Rectal smooth muscle tissue (tissue), 1 donor: Measurements from ENCODE around the gene KRTAP10-11.
"Not testable (repeated sequence)": the region's sequence is repeated elsewhere in the genome, so short reads cannot be mapped to it uniquely, and the experiment has no call there.

Experiments
- H3K27ac ChIP-seq: one replicate; pipeline ENCODE4 v1.7.0; 2013; ENCODE audit warnings: low read depth, low read length, inconsistent platforms
- H3K27me3 ChIP-seq: one replicate; pipeline ENCODE4 v1.7.0; 2013; ENCODE audit warnings: low read length; ENCODE audit not compliant: control insufficient read depth, insufficient read depth
- H3K36me3 ChIP-seq: one replicate; pipeline ENCODE4 v1.7.0; 2013; ENCODE audit warnings: low read length; ENCODE audit not compliant: control insufficient read depth, insufficient read depth
- H3K4me1 ChIP-seq: one replicate; pipeline ENCODE4 v1.7.0; 2013; ENCODE audit warnings: low read length; ENCODE audit not compliant: control insufficient read depth, insufficient read depth
- H3K4me3 ChIP-seq: one replicate; pipeline ENCODE4 v1.7.0; 2013; ENCODE audit warnings: low read length
- H3K9ac ChIP-seq: one replicate; pipeline ENCODE4 v1.7.0; 2013; ENCODE audit warnings: low read length

KRTAP10-11 gene

DNA sequence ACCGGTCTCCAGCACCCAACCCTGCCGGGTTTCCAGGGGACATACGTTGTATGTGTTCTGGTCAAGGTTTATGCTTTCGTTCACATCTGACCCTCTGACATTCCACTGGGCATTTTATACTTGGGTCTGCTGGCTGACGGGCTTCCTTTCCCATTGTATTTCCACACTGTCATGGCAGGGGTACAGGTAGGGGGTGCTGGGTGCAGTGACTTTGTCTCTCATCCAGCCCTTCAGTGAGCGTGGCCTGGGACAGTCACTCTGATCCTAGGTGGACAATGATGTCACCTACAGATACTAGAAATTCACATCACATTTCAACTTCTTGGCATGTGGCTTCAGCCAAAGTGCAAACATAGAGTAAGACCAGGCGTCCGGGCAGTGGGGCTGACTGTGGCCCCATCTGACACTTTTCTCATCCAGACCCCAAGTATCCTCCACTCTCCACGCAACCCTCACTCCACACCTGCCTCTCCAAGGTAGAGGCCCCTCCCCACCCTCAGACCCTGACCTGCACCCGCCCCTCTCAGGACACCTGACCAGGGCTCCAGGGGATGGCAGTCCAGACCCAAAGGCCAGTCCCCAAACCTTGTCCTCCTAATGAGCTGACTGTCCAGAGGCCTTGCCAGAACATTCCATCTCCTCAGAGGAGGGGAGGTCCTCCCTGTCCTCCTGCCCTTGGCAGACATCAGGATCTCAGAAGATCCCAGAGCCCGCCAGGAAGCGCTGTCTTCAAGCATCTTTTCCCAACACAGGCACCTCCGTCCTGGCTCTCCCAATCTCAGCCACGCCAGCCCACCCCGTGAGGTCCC, 9.8 kb upstream of the KRTAP10-11 start:
- Histone ChIP-seq H3K27ac (no peak overlapping the region), H3K27me3 (no peaks in the 10 kb centered on the region), H3K4me3 (no peak overlapping the region), H3K36me3 (no peaks in the 10 kb centered on the region), H3K9ac (no peak overlapping the region), H3K4me1 (no peaks in the 10 kb centered on the region)

DNA sequence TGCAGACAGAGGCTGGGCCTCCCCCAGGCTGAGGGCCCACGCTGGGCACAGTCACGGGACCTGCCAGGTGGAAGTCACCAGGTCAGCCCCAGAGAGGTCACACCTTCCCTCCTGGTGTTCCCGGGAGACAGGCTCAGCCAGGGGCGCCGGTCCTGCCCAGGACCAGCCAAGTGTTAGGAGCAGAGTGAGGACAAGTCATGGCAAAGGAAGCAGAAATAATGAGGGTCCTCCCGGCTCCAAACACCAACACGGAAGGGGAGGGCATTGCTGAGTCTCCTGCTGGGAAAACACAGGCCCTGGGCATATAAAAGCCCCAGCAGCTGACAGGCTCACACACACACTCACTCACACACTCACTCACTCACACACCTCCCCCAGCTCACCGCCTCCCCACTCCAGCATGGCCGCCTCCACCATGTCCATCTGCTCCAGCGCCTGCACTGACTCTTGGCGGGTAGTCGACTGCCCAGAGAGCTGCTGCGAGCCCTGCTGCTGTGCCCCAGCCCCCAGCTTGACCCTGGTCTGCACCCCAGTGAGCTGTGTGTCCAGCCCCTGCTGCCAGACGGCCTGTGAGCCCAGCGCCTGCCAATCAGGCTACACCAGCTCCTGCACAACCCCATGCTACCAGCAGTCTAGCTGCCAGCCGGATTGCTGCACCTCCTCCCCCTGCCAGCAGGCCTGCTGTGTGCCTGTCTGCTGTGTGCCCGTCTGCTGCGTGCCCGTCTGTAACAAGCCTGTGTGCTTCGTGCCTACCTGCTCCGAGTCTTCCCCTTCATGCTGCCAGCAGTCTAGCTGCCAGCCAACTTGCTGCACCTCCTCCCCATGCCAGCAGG, 9.0 kb upstream of the KRTAP10-11 start, which contains the start of gene KRTAP10-10:
KRTAP10-10 (plus strand) TSS at position 339 of the 833 bp plus-strand sequence; CDS start at position 401, 62 bp downstream.
- no peak within 1 kb of the TSS for H3K4me3 ChIP-seq
- H3K27me3 ChIP-seq: no peaks in the 10 kb centered on the region
- H3K36me3 ChIP-seq: no peaks in the 10 kb centered on the region
- no peaks in the 10 kb centered on the region for H3K4me1 ChIP-seq
- no peak within 1 kb of the TSS for H3K9ac ChIP-seq
- no peak within 1 kb of the TSS for H3K27ac ChIP-seq

GRCh38 chr21:44637851-44638348, 8.3 kb upstream of the KRTAP10-11 start:
- not testable (repeated sequence) for H3K9ac ChIP-seq, H3K36me3 ChIP-seq, H3K27me3 ChIP-seq, H3K4me3 ChIP-seq, H3K4me1 ChIP-seq, H3K27ac ChIP-seq

DNA sequence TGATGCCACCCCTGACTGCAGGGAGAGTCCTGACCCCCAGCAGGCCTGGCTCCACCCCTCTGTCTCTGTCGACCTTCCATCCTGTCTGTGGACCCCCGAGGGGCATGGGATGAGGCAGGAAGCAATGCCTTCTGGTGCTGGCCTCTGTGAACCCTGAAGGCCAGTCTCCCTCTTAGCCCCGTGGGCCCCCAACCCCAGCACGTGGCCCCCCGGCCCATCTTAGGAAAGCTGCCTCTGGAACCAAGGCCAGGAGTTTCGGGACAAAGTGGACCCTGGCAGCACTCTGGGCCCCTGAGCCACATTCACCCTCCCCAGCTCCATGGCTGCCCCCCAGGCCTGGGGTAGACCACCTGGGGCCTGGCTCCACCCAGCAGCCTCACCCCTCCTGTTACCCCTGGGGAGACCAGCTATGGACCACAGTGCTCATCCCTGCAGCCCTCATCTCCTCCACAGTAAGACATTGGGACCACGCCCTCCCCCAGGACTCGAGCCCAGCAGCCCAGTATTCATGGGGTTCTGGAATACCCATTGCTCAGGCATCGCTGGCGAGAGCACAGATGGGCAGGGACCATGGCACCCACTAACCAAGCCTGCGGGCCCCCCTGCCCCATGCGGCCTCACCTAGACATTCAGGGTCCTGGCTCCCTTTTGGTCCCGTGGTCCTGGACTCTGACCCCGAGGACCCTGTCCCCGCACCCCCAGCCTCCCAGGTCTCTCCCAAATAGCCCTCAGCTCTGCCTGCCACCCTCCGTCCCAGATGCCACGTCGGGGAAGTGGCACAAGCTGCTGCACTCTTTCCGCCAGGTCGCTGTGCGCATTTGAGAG, 7.5 kb upstream of the KRTAP10-11 start:
- not testable (repeated sequence) for H3K4me1 ChIP-seq, H3K9ac ChIP-seq, H3K27ac ChIP-seq, H3K36me3 ChIP-seq, H3K27me3 ChIP-seq, H3K4me3 ChIP-seq

DNA sequence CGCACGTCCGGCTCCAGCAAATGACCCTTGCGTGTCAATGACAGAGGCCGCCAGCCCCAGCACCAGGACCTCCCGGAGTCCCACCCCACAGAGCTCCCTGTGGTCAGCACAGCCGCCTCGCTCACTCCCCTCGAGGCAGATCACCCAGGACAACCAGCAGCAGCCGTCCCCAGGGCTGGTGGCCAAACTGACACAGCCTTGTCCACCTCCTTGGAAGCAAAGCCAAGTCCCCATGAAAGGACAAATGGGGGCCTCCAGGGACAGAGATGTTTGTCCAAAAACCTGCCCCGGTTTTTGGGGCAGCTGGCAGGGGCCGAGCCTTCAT, 6.9 kb upstream of the KRTAP10-11 start:
- H3K27ac ChIP-seq: no peak overlapping the region
- no peak overlapping the region for H3K9ac ChIP-seq
- no peaks in the 10 kb centered on the region for H3K4me1 ChIP-seq
- no peaks in the 10 kb centered on the region for H3K36me3 ChIP-seq
- no peak overlapping the region for H3K4me3 ChIP-seq
- H3K27me3 ChIP-seq: no peaks in the 10 kb centered on the region

- no peak overlapping the region for H3K9ac ChIP-seq
- no peak overlapping the region for H3K27ac ChIP-seq
- H3K4me1 ChIP-seq: no peaks in the 10 kb centered on the region
- H3K4me3 ChIP-seq: no peak overlapping the region
- no peaks in the 10 kb centered on the region for H3K36me3 ChIP-seq
- H3K27me3 ChIP-seq: no peaks in the 10 kb centered on the region
These were observed 5.5 kb upstream of the KRTAP10-11 start for GRCh38 chr21:44640761-44641160.

- Histone ChIP-seq H3K9ac (no peak overlapping the region), H3K4me1 (no peaks in the 10 kb centered on the region), H3K4me3 (no peak overlapping the region), H3K27me3 (no peaks in the 10 kb centered on the region), H3K27ac (no peak overlapping the region), H3K36me3 (no peaks in the 10 kb centered on the region)
These were observed 2.4 kb upstream of the KRTAP10-11 start for GRCh38 chr21:44643741-44644310.

DNA sequence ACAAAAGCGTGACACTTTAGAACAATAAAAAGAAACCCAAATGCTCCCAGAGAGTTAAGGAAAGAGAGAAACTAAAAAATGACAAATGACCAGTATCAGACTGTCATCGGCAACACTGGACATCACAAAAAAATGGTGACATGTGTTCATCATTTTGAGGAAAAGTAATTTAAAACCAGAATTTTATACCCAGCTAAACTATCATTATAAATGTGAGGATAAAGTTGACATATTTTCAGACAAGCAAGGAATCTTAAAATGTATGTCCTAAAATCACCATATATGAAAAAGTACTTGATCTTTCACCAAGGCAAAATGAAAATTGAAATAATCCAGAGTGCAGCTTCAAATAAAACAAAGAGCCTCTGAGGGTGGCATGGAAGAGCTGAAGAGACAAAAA, 1.3 kb upstream of the KRTAP10-11 start:
- Histone ChIP-seq H3K9ac (no peak overlapping the region), H3K4me1 (no peaks in the 10 kb centered on the region), H3K27me3 (no peaks in the 10 kb centered on the region), H3K36me3 (no peaks in the 10 kb centered on the region), H3K4me3 (no peak overlapping the region), H3K27ac (no peak overlapping the region)

- Histone ChIP-seq H3K4me3 (no peak overlapping the region), H3K27ac (no peak overlapping the region), H3K9ac (no peak overlapping the region), H3K4me1 (no peaks in the 10 kb centered on the region), H3K27me3 (no peaks in the 10 kb centered on the region), H3K36me3 (no peaks in the 10 kb centered on the region)
These were observed 973 bp downstream of the KRTAP10-11 start for GRCh38 chr21:44647222-44647552.

GRCh38 chr21:44648557-44649311, 2.5 kb downstream of the KRTAP10-11 start:
- H3K4me1 ChIP-seq: no peaks in the 10 kb centered on the region

GRCh38 chr21:44649521-44650100, 3.4 kb downstream of the KRTAP10-11 start:
- Histone ChIP-seq H3K27ac (no peak overlapping the region), H3K36me3 (no peaks in the 10 kb centered on the region), H3K27me3 (no peaks in the 10 kb centered on the region), H3K4me3 (no peak overlapping the region), H3K9ac (no peak overlapping the region), H3K4me1 (no peaks in the 10 kb centered on the region)

More at GRCh38 chr21:44648557-44649311, 2.5 kb downstream of the KRTAP10-11 start:
- H3K36me3 ChIP-seq: no peaks in the 10 kb centered on the region
- no peak overlapping the region for H3K4me3 ChIP-seq
- H3K27me3 ChIP-seq: no peaks in the 10 kb centered on the region
- no peak overlapping the region for H3K27ac ChIP-seq
- no peak overlapping the region for H3K9ac ChIP-seq
